Measurements from ENCODE around the gene RAB3C. TPM values are rescaled to one million over a fixed set of nuclear protein-coding genes. Genes with fewer than 3 reads are reported as not detected.

Gene RAB3C
- total RNA-seq, 2 donors from 2014 or later: 0.41 to 2.8 TPM

GRCh38 chr5:58854441-58854840 lies 271.6 kb downstream of the RAB3C start:
- no peaks in the 10 kb centered on the region for H3K4me1 ChIP-seq (ENCODE audit: control insufficient read depth in 1 of 2, low read depth in 2 of 2)
- TF ChIP-seq, protein P1, sequence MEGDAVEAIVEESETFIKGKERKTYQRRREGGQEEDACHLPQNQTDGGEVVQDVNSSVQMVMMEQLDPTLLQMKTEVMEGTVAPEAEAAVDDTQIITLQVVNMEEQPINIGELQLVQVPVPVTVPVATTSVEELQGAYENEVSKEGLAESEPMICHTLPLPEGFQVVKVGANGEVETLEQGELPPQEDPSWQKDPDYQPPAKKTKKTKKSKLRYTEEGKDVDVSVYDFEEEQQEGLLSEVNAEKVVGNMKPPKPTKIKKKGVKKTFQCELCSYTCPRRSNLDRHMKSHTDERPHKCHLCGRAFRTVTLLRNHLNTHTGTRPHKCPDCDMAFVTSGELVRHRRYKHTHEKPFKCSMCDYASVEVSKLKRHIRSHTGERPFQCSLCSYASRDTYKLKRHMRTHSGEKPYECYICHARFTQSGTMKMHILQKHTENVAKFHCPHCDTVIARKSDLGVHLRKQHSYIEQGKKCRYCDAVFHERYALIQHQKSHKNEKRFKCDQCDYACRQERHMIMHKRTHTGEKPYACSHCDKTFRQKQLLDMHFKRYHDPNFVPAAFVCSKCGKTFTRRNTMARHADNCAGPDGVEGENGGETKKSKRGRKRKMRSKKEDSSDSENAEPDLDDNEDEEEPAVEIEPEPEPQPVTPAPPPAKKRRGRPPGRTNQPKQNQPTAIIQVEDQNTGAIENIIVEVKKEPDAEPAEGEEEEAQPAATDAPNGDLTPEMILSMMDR (IDR thresholded peaks at IDR 0.05): no peak
- ATAC-seq (ENCODE audit: insufficient number of reproducible peaks, low FRiP score, low read depth) (no peak), DNase-seq (ENCODE audit: low spot score) (no peak)
- no peaks in the 10 kb centered on the region for H3K27me3 ChIP-seq (replicated peaks; ENCODE audit: insufficient read depth)
- no peaks in the 10 kb centered on the region for H3K9me3 ChIP-seq
- no peak overlapping the region for H3K27ac ChIP-seq
- H3K4me3 ChIP-seq: no peak overlapping the region
- H3K36me3 ChIP-seq: no peaks in the 10 kb centered on the region

GRCh38 chr5:58855851-58856739 lies 273.2 kb downstream of the RAB3C start:
- DNase-seq (ENCODE audit: low spot score) (no peak), ATAC-seq (ENCODE audit: insufficient number of reproducible peaks, low FRiP score, low read depth) (no peak)
- Histone ChIP-seq H3K27ac (no peak overlapping the region), H3K4me3 (no peak overlapping the region), H3K4me1 (ENCODE audit: control insufficient read depth in 1 of 2, low read depth in 2 of 2) (no peaks in the 10 kb centered on the region), H3K36me3 (no peaks in the 10 kb centered on the region), H3K9me3 (no peaks in the 10 kb centered on the region), H3K27me3 (replicated peaks; ENCODE audit: insufficient read depth) (no peaks in the 10 kb centered on the region)
- TF ChIP-seq, protein P1 (IDR thresholded peaks at IDR 0.05): no peak

DNA sequence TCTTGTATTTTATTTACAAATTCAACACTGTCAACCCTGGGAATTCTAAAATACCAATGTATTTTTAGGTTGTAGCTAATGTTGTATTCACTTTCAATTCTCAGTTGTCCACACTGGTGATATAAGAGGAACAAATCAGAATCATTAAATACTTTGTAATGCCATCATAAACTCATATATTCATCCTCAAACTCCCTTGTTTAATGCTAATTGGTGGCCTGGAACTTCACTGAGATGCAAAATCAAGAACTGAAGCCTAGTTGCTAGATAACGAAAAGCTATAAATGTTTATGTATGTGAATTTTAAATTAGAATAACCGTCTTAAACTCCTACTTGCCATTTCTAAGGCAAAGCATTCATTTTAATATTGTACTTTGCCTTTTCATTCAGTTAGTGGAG lies 274.7 kb downstream of the RAB3C start:
- Histone ChIP-seq H3K4me3 (no peak overlapping the region), H3K36me3 (no peaks in the 10 kb centered on the region), H3K9me3 (no peaks in the 10 kb centered on the region), H3K4me1 (ENCODE audit: control insufficient read depth in 1 of 2, low read depth in 2 of 2) (no peaks in the 10 kb centered on the region), H3K27me3 (replicated peaks; ENCODE audit: insufficient read depth) (no peaks in the 10 kb centered on the region), H3K27ac (no peak overlapping the region)
- TF ChIP-seq, protein P1 (IDR thresholded peaks at IDR 0.05): no peak
- ATAC-seq (ENCODE audit: insufficient number of reproducible peaks, low FRiP score, low read depth): no peak
- no peak for DNase-seq (ENCODE audit: low spot score)

- ATAC-seq (ENCODE audit: insufficient number of reproducible peaks, low FRiP score, low read depth): no peak
- no peak for DNase-seq (ENCODE audit: low spot score)
- Histone ChIP-seq H3K9me3 (no peaks in the 10 kb centered on the region), H3K27ac (no peak overlapping the region), H3K36me3 (no peaks in the 10 kb centered on the region), H3K27me3 (replicated peaks; ENCODE audit: insufficient read depth) (no peaks in the 10 kb centered on the region), H3K4me3 (no peak overlapping the region), H3K4me1 (ENCODE audit: control insufficient read depth in 1 of 2, low read depth in 2 of 2) (no peaks in the 10 kb centered on the region)
- TF ChIP-seq, protein P1 (IDR thresholded peaks at IDR 0.05): no peak
Observed at GRCh38 chr5:58860680-58861079, 277.8 kb downstream of the RAB3C start.

GRCh38 chr5:58868931-58869330 lies 286.1 kb downstream of the RAB3C start:
- TF ChIP-seq, protein P1 (IDR thresholded peaks at IDR 0.05): no peak
- Histone ChIP-seq H3K27ac (no peak overlapping the region), H3K4me1 (ENCODE audit: control insufficient read depth in 1 of 2, low read depth in 2 of 2) (no peaks in the 10 kb centered on the region), H3K36me3 (no peaks in the 10 kb centered on the region), H3K4me3 (no peak overlapping the region), H3K27me3 (replicated peaks; ENCODE audit: insufficient read depth) (no peaks in the 10 kb centered on the region), H3K9me3 (no peaks in the 10 kb centered on the region)
- DNase-seq (ENCODE audit: low spot score) (no peak), ATAC-seq (ENCODE audit: insufficient number of reproducible peaks, low FRiP score, low read depth) (no peak)
